ENCODE results near the gene NCOA3.
"Not testable (repeated sequence)": the region's sequence is repeated elsewhere in the genome, so short reads cannot be mapped to it uniquely, and the experiment has no call there.

NCOA3 gene

DNA sequence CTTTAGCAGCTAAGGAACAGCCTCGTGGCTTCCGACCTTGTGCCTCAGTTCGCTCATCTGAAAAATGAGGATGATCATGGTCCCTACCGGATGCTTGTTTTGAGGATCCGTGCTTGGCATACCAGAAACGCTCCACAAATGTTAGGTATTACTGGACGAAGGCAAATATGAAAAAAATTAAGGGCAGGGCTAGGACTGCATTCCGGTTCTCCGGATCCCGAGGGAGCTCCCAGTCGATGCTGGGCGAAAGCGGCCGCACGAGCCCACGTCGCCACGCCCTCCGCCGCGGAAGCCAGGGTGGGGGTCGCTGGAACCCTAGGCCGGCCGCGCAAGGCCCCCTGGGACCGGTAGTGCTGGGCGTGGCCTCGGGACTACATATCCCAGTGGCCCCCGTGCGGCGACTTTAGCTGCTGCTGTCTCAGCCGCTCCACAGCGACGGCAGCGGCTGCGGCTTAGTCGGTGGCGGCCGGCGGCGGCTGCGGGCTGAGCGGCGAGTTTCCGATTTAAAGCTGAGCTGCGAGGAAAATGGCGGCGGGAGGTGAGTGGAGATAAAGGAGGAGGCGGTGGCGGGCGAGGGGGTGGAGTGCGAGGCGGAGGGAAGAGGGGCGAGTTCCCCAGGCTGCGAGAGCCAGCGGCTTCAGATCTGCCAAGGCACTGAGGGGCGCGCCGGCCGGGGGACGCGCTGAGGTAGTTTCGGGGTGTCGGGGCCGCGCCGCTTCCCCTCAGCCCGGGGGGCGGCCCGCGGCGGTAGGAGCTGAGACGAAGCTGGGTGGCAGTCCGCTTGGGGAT is at the start of gene NCOA3:
Gene NCOA3 (plus strand): TSS at position 406 of the 789 bp plus-strand sequence. CDS start 120,361 bp downstream, outside the sequence.
- DNase-seq, result peak; percentile 95

DNA sequence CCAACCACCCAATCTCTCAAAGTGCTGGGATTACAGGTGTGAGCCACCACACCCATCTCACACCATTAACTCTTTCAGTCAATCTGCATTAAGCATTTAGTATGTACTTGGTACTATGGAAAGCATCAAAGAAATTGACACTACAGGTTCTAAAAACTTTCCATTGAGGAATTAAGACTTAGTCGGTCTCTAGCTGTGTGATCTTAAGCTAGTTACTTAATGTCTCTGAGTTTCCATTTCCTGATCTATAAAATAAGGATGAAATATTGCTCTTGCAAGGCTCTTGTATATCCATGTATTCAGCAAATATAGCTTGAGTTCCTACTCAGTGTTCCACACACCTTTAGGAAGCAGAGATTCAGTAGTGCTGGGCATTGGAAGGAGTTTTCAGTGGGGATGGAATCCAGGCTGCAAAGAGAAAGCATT is 48.9 kb upstream of the NCOA3 start:
- DNase-seq, result no peak

DNA sequence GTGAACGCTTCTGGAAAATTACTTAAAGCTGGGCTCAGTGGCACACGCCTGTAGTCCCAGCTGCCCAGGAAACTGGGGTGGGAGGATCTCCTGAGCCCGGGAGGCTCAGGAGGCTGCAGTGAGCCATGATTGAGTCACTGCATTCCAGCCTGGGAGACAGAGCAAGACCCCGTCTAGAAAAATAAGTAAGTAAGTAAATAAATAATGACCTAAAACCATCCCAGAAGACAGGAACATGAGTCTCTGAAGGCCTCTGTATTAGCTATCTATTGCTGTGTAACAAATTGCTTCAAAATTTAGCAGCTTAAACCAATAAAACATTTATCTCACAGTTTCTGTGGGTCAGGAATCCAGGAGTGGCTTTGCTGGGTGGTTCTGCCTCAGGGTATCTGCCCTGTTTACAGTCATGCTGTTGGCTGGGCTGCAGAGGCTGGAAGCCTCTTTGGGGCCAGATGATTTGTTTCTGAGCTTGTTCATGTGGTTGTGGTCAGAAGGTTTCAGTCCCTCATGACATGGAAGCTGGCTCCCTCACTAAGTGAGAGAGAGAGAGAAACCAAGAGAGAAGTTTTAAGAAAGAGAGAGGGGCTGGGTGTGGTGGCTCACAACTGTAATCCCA is 48.4 kb upstream of the NCOA3 start:
- no peak for DNase-seq

DNA sequence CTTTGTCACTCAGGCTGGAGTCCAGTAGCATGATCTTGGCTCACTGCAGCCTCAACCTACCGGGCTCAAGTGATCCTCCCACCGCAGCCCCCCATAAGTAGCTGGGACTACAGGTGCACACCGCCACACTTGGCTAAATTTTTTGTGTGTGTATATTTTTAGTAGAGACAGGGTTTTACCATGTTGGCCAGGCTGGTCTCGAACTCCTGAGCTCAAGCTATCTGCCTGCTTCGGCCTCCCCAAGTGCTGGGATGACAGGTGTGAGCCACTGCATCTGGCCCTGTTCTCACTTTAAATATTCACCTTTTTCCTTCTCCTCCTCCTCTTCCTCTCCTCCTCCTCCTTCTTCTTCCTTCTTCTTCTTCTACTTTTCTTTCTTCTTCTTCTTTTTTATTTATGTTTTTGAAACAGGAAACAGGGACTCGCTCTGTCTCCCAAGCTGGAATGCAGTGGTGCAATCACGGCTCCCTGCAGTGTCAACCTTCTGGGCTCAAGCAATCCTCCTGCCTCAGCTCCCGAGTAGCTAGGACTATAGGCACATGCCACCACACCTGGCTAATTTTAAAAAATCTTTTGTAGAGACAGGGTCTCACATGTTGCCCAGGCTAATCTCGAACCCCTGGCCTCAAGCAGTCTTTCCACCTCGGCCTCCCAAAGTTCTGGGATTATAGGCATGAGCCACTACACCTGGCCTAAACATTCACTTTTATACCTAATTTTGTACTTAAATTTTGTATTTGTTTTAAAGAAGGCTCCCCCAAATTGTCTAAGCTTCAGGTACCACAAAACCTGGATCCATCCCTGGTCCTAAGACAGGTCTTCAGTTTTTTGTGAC is 47.2 kb upstream of the NCOA3 start:
- DNase-seq, result no peak

DNA sequence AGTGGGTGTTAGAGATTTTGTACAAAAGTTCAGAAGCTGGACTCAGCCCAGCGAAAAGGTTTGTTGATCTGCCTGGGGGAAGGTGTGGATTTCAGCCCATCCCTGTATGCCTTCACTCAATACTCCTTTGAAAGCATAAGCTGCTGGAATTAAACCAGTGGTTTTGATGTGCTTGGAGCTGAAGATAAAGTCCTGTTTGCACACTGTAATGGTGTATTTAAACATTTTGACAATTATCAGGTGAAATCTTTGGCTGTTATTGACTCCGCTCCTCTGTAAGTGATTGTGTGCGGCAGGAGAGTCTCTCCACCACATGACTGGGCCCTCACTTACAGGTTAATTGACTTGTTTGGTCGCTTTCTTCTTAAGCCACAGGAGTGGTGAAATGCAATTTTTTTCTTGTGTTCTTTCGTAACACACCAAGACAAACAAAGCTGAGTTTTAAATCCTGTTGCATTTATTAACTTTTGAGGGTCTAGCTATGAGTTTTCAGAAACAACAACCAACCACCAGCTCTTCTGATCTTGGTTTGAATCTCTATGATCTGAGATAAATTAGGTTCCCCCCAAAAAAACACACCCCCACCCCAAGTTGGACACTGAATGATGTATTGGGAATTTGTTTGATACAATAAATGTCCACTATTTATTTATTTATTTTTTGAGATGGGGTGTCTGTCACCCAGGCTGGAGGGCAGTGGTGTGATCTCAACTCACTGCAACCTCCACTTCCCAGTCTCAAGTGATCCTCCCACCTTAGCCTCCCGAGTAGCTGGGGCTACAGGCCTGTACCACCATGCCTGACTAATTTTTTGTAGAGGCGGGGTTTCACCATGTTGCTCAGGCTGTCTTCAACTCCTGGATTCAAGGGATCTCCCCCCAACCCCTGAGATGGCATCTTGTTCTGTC is 46.3 kb upstream of the NCOA3 start:
- no peak for DNase-seq

DNA sequence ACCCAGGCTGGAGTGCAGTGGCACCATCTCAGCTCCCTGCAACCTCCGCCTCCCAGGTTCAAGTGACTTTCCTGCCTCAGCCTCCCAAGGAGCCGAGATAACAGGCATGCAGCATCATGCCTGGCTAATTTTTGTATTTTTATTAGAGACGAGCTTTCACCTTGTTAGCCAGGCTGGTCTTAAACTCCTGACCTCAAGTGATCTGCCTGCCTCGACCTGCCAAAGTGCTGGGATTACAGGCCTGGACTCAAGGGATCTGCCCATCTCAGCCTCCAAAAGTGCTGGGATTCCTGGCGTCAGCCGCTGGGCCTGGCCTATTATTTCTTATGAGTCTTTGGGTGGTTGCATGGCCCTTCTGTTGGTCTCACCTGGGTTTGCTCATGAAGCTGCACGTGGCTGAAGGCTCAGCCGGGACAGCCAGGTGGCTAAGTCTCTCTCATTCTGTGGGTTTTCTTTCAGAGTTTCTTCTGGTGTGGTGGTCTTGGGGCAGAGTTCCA is 45.6 kb upstream of the NCOA3 start:
- no peak for DNase-seq

DNA sequence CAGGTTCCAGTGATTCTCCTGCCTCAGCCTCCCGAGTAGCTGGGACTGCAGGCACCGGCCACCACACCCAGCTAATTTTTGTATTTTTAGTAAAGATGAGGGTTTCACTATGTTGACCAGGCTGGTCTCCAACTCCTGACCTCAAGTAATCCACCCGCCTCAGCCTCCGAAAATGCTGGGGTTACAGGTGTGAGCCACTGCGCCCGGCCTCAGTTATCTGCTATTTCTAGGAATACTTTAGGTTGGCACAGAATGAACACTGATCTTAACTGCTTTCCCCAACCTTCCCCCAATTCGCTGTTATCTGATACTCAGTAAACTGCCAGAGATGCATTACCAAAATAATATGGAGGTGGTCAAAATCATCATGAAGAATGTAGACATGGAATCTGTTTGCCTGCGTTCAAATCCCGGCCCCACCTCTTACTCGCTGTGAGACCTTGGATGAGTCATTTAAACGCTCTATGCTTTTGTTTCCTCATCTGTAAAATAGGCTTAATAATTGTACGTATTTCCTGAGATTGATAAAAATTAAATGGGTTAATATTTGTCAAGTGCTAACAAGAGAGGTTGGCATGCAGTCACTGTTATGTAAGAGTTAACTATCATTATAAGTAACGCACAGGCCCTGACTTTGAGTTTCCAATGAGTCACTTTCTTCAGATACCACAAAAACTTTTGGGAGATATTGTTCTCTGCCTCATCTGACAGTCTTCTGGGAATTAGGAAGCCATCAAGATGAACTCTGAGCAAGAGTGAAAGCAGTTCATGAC is 44.5 kb upstream of the NCOA3 start:
- DNase-seq, result no peak

DNA sequence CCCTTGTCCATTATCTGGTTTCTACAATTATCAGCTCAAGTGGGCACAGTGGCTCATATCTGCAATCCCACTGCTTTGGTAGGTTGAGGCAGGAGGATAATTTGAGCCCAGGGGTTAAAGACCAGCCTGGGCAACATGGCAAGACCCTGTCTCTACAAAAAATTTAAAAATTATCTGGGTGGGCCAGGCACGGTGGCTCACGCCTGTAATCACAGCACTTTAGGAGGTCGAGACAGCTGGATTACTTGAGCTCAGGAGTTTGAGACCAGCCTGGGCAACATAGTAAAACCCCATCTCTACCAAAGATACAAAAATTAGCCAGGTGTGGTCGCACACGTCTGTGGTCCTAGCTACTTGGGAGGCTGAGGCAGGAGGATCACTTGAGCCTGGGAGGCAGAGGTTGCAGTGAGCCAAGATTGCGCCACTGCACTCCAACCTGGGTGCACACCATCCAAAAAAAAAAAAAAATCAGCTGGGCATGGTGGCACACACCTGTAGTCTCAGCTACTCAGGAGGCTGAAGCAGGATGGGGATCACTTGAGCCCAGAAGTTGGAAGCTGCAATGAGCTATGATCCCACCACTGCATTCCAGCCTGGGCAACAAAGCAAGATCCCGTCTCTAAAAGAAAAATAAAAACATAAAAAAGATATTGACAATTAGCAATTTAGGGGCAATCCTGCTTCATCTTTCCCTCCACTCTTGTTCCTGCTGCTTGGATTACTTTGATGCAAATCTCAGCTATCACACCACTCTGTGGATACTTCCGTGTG is 43.2 kb upstream of the NCOA3 start:
- DNase-seq, result not testable (repeated sequence)

DNA sequence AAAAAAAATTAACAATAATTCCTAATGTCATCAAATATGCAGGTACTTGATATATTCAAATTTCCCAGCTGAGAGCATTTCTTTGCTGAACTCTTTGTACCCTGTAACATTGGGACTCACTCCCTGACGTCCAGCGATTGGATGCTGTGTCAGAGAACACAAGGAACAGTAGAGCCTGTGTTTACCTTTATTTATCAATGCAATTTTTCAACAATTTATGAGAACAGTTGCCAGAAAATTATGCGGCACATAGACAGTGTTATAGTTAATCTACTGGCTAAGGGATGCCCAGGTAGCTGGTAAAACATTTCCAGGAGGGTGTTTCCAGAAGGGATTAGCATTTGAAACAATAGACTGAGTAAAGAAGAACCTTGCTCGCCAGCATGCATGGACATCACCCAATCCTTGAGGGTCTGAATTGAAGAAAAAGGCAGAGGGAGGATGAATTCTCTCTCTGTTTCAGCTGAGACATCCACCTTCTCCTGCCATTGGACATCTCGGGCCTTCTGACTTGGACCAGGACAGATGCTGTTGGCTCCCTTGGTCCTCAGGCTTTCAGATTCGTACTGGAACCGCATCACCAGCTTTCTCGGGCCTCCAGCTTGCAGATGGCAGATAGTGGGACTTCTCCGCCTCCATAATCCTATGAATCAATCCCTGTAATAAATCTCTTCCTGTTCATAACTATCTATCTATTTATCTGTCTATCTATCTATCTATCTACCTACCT is 42.2 kb upstream of the NCOA3 start:
- DNase-seq, result no peak

DNA sequence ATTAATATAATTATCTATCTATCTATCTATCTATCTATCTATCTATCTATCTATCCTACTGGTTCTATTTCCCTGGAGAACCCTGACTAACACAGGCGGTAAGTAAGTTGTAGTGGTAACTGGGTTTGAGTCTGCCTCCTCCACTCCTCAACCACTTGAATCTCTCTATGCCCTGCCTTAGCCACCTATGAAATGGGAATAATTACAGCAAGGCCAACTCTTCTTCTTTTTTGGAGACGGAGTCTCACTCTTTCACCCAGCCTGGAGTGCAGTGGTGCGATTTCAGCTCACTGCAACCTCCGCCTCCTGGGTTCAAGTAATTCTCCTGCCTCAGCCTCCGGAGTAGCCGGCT is 41.0 kb upstream of the NCOA3 start:
- DNase-seq, result not testable (repeated sequence)

DNA sequence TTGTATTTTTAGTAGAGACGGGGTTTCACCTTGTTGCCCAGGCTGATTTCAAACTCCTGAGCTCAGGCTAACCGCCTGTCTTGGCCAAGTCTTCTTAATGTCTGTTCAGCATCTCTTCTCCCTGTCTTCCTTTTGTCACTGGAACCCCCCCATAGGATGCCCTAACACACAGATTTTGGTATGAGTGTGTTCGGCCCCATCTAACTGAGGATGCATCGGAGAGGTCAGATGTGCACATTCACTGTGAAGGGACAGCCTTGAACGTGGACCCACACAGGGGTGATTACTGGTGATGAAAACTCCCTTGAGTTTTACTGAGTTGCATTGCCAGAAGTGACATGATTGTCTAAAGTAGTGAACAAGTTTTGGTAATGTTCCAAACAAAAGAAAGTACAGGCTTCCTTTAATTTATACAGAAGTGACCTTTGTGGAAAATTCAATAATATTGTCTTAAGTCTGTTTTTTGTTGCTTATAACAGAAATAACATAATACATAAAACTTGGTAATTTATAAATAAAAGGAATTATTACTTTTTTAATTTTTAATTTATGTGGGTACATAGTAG is 40.5 kb upstream of the NCOA3 start:
- DNase-seq, result no peak

DNA sequence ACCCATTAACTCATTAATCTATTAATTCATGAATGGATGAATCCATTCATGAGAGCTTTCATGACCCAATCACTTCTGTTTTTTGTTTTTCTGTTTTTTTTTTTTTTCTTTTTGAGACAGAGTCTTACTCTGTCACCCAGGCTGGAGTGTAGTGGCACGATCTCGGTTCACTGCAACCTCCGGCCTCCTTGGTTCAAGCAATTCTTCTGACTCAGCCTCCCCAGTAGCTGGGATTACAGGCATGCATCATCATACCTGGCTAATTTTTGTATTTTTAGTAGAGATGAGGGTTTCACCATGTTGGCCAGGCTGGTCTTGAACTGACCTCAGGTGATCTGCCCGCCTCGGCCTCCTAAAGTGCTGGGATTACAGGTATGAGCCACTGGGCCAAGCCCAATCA is 39.8 kb upstream of the NCOA3 start:
- not testable (repeated sequence) for DNase-seq

DNA sequence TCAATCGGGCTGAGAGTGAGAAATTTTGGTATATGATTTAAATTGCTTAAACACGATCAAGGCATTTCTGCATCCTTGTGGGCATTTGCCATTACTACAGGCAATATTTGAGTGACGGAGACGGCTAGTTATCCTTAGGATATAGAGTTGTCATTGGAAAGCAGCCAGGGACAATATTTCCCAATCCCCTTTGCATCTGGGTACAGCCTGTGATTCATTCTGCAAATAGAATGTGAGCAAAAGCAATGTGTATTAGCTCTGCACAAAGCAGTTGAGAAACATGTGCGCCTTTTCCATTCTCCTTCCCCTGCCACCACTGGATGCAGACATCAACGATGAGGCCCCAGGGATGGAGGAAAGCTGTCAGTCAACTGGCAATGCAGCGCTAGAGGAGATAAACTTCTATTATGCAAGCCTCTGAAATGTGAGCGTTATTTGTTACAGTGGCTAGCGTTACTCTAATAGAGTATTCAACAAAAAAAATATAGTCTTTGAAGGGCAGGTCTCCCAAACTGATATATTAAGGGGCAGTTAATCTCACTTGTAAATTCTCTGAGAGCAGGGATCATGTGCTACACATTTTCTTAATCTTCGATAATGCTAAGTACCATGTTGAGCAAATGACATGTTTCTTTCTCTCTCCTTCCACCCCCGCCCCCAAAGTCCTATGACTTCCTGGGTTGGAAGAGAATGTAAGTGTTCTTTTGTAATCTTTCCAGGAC is 37.1 kb upstream of the NCOA3 start:
- DNase-seq, result peak; percentile 40

DNA sequence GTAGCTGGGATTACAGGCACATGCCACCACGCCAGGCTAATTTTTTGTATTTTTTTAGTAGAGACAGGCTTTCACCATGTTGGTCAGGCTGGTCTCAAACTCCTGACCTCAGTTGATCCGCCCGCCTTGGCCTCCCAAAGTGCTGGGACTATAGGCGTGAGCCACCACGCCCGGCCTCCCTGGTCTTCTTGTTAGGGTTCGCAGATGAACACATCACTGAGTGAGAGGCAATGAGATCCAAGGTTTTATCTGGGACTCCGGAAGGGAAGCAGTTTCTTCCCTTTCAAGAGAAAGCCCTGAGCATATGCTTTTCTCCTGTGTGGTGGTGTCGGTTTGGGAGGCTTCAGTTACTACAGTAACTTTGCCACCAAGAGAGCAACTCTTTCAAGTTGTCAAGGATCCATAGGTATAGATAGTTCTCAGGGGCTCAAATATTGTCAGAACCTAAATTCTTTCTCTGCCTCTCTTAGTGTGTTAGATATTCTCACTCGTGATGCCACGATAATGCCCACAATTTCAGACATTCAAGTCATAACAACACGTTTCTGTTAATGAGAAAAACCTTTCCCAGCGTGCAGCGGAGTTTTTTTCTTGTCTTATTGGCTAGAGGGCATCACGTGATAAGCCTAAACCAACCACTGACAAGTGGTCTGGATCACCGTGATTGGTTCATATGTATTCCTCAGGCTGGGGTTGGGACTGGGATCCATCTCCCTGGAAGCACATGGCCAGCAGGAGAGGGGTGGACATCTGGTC is 36.2 kb upstream of the NCOA3 start:
- DNase-seq, result no peak

DNA sequence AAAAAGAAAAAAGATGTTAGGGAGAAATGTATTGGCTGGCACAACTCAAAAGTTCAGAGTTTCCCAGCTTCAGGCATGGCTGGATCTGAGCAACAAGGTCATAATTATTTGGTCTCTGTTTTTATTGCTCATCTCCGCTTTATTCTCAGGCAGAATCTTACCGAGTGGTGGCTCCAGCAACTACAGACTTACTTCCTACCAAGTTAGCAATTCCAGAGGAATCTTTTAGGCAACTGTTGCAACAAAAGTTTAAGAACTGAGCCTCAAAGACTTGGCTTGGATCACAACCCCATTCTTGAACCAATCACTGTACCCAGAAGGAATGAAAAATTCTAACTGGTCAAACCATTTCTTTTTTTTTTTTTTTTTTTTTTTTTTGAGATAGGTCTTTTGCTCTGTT is 35.5 kb upstream of the NCOA3 start:
- no peak for DNase-seq

DNA sequence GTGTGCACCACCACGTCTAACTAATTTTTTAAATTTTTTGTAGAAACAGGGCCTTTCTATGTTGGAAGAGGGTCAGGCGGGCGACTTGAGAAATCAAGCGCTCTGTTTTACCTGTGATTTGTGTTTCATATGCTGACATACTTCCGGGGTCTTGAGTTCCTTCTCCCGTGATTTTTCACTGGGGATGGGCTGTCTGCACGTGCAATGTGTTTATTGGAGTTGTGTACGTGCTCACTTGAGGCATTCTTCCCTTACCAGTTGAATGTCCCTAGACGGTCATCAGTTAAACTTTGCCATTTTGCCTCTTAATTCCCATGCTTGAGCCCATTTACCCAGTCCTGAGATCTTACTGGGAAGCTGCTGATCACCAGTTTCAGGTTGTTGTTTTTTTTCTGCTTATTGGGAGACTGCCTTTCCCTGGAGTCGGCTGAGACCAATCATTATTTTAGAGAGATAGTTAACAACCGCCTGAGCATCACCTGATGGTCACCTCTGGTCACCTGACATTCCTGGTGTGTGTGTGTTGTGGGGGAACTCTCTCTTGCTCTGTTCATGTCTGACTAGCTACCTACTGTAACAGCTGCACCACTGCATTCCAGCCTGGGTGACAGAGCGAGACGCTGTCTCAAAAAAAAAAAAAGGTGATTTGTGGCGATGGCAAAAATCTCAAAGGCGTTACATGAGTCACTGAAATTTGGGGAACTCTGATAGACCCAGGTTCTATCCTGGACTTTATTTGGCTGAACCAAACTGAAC is 34.8 kb upstream of the NCOA3 start:
- DNase-seq, result no peak

DNA sequence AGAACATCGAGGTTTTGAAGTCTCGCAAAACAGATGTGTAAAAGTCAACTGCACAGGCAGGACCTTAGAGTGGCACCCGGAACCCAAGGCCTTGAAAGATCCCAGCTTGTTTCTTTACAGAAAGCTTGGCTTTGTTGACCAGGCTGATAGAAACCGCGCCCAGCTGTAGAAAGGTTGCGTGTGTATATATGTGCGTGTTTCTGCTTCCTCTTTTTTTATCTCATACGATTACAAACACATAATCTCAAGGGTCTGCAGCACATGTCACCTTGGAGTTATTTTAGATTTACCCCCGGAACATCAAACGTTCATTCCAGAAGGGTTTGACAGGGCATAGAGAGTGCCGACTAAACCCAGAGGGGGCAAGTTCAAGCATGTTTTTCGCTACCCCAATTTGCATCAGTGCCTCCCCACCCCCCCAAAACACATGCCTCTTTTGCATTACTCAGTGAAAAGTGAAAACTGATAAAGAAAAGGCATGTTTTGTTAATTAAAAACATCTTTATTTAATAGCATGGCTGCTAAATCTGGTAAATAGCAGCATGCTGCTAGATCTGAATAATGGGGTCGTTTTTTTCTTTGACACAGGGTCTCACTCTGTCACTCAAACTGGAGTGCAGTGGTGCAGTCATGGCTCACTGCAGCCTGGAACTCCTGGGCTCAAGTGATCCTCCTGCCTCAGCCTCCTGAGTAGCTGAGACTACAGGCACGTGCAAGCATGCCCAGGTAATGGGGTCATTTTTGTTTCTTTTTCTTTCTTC is 33.2 kb upstream of the NCOA3 start:
- no peak for DNase-seq

All from right hindlimb (tissue), 1 donor.